Measurements from ENCODE around the gene MRFAP1L1.

Gene MRFAP1L1

GRCh38 chr4:6752486-6752829 lies 42.8 kb upstream of the MRFAP1L1 start:
- TF ChIP-seq CTCF (IDR thresholded peaks at IDR 0.05): no peak
- no peak for TF ChIP-seq ZFX (IDR thresholded peaks at IDR 0.05; ENCODE audit: borderline replicate concordance)
- H3K27ac ChIP-seq: peak overlapping the region; percentile 84

GRCh38 chr4:6751611-6752485 lies 42.2 kb upstream of the MRFAP1L1 start:
- no peak for TF ChIP-seq CTCF (IDR thresholded peaks at IDR 0.05)
- no peak for TF ChIP-seq ZFX (IDR thresholded peaks at IDR 0.05; ENCODE audit: borderline replicate concordance)
- H3K27ac ChIP-seq: peak overlapping the region; percentile 84

- TF ChIP-seq CTCF (IDR thresholded peaks at IDR 0.05) (no peak), ZFX (IDR thresholded peaks at IDR 0.05; ENCODE audit: borderline replicate concordance) (no peak)
- peak overlapping the region; percentile 84 for H3K27ac ChIP-seq
Observed at GRCh38 chr4:6750286-6751221, 40.9 kb upstream of the MRFAP1L1 start.

- H3K27ac ChIP-seq: peak overlapping the region; percentile 84
- TF ChIP-seq ZFX (IDR thresholded peaks at IDR 0.05; ENCODE audit: borderline replicate concordance): no peak
- TF ChIP-seq CTCF (IDR thresholded peaks at IDR 0.05): no peak
Observed at GRCh38 chr4:6749340-6750171, 39.9 kb upstream of the MRFAP1L1 start.

- peak overlapping the region; percentile 84 for H3K27ac ChIP-seq
- TF ChIP-seq CTCF (IDR thresholded peaks at IDR 0.05): no peak
- TF ChIP-seq ZFX (IDR thresholded peaks at IDR 0.05; ENCODE audit: borderline replicate concordance): no peak
Observed at GRCh38 chr4:6748286-6748685, 38.6 kb upstream of the MRFAP1L1 start.

GRCh38 chr4:6747294-6748051 lies 37.8 kb upstream of the MRFAP1L1 start:
- TF ChIP-seq CTCF (IDR thresholded peaks at IDR 0.05): no peak
- no peak for TF ChIP-seq ZFX (IDR thresholded peaks at IDR 0.05; ENCODE audit: borderline replicate concordance)
- peak overlapping the region; percentile 84 for H3K27ac ChIP-seq
